ENCODE measurements around the gene CPZ.

GRCh38 chr4:8586671-8587468, 5.7 kb upstream of the CPZ start:
- TF ChIP-seq CTCF (IDR thresholded peaks at IDR 0.05) (no peak), POLR2A (IDR thresholded peaks at IDR 0.05) (no peak)

All from adrenal gland (tissue), 5 donors.